SK-N-SH treated with all-trans-retinoic acid at 6 μM for 48 hours (cell line): Measurements from ENCODE around the gene TSPAN18.

Experiments used
- ATAC-seq: fragments of 200-7000 bp; cut with Tn5 transposase; 3 replicates; pipeline ENCODE4 v1.9.1; 2020; ENCODE audit warnings: mild to moderate bottlenecking, moderate library complexity
- ARNTL ChIP-seq: fragments of 450-650 bp; formaldehyde crosslinking; IDR thresholded peaks from 2 replicates; pipeline ENCODE4 v1.5.0; 2020; ENCODE audit warnings: low read depth, mild to moderate bottlenecking, moderate library complexity, borderline replicate concordance
- BACH2 ChIP-seq: fragments of 250-450 bp; sonication (Bioruptor Pico); IDR thresholded peaks from 2 replicates; pipeline ENCODE4 v1.9.0; 2021; ENCODE audit warnings: mild to moderate bottlenecking, borderline replicate concordance
- CREB5 ChIP-seq: fragments of 250-450 bp; sonication (Bioruptor Pico); IDR thresholded peaks from 2 replicates; pipeline ENCODE4 v1.5.1; 2020; ENCODE audit warnings: low read depth, mild to moderate bottlenecking, moderate library complexity
- CSDC2 ChIP-seq: fragments of 250-450 bp; sonication (Bioruptor Pico); IDR thresholded peaks from 2 replicates; pipeline ENCODE4 v1.5.0; 2020; ENCODE audit warnings: mild to moderate bottlenecking, moderate library complexity
- CSRNP3 ChIP-seq: fragments of 250-450 bp; sonication (Bioruptor Pico); IDR thresholded peaks from 2 replicates; pipeline ENCODE4 v1.5.1; 2021; ENCODE audit warnings: mild to moderate bottlenecking, moderate library complexity
- ESRRG ChIP-seq: fragments of 250-450 bp; sonication (Bioruptor Pico); IDR thresholded peaks from 2 replicates; pipeline ENCODE4 v1.6.1; 2021; ENCODE audit warnings: mild to moderate bottlenecking
- GLIS3 ChIP-seq: fragments of 250-450 bp; sonication (Bioruptor Pico); IDR thresholded peaks from 2 replicates; pipeline ENCODE4 v1.5.0; 2020; ENCODE audit warnings: mild to moderate bottlenecking, moderate library complexity
- ISL1 ChIP-seq: fragments of 250-450 bp; sonication (Bioruptor Pico); IDR thresholded peaks from 2 replicates; pipeline ENCODE4 v2.1.2; 2022; ENCODE audit warnings: mild to moderate bottlenecking, moderate library complexity
- OSR1 ChIP-seq: fragments of 250-450 bp; sonication (Bioruptor Pico); IDR thresholded peaks from 2 replicates; pipeline ENCODE4 v1.8.0; 2022; ENCODE audit warnings: moderate library complexity, mild to moderate bottlenecking, inconsistent platforms
- PATZ1 ChIP-seq: fragments of 250-450 bp; sonication (Bioruptor Pico); IDR thresholded peaks from 2 replicates; pipeline ENCODE4 v1.8.0; 2020; ENCODE audit warnings: mild to moderate bottlenecking, moderate library complexity, borderline replicate concordance
- POU6F1 ChIP-seq: fragments of 250-450 bp; sonication (Bioruptor Pico); IDR thresholded peaks from 2 replicates; pipeline ENCODE4 v1.8.0; 2021; ENCODE audit warnings: low read depth, mild to moderate bottlenecking, moderate library complexity, borderline replicate concordance
- PPARA ChIP-seq: fragments of 250-450 bp; sonication (Bioruptor Pico); IDR thresholded peaks from 2 replicates; pipeline ENCODE4 v1.5.0; 2020; ENCODE audit warnings: mild to moderate bottlenecking, borderline replicate concordance
- SNAI2 ChIP-seq: fragments of 250-450 bp; sonication (Bioruptor Pico); IDR thresholded peaks from 2 replicates; pipeline ENCODE4 v1.5.0; 2020; ENCODE audit warnings: mild to moderate bottlenecking, moderate library complexity
- TCF4 ChIP-seq: fragments of 250-450 bp; sonication (Bioruptor Pico); IDR thresholded peaks from 2 replicates; pipeline ENCODE4 v1.8.0; 2021; ENCODE audit warnings: mild to moderate bottlenecking, moderate library complexity, borderline replicate concordance
- TOX ChIP-seq: fragments of 250-450 bp; sonication (Bioruptor Pico); IDR thresholded peaks from 2 replicates; pipeline ENCODE4 v1.8.0; 2021; ENCODE audit warnings: mild to moderate bottlenecking, moderate library complexity, borderline replicate concordance
- ZFP3 ChIP-seq: fragments of 250-450 bp; sonication (Bioruptor Pico); IDR thresholded peaks from 2 replicates; pipeline ENCODE4 v1.5.0; 2020; ENCODE audit warnings: mild to moderate bottlenecking, moderate library complexity
- ZFP30 ChIP-seq: fragments of 450-650 bp; formaldehyde crosslinking; IDR thresholded peaks from 2 replicates; pipeline ENCODE4 v1.5.0; 2022; ENCODE audit warnings: mild to moderate bottlenecking, moderate library complexity
- ZNF565 ChIP-seq: fragments of 450-650 bp; formaldehyde crosslinking; conservative IDR thresholded peaks from 2 replicates; pipeline ENCODE4 v1.5.0; 2020; ENCODE audit warnings: low read depth, mild to moderate bottlenecking, moderate library complexity
- ZNF70 ChIP-seq: fragments of 450-650 bp; formaldehyde crosslinking; IDR thresholded peaks from 2 replicates; pipeline ENCODE4 v1.5.0; 2020; ENCODE audit warnings: mild to moderate bottlenecking, moderate library complexity
- ZNF8 ChIP-seq: fragments of 450-650 bp; formaldehyde crosslinking; IDR thresholded peaks from 2 replicates; pipeline ENCODE4 v1.5.0; 2020; ENCODE audit warnings: mild to moderate bottlenecking, moderate library complexity

Gene TSPAN18

GRCh38 chr11:44782478-44782877 is 55.7 kb downstream of the TSPAN18 start:
- no peak for TF ChIP-seq BACH2 (CRISPR knock-in tag)
- no peak for TF ChIP-seq ZFP30 (CRISPR knock-in tag)
- TF ChIP-seq POU6F1 (CRISPR knock-in tag), result no peak
- ATAC-seq, result no peak

- ATAC-seq, result no peak
- TF ChIP-seq GLIS3 (CRISPR knock-in tag) (no peak), CREB5 (no peak), PATZ1 (CRISPR knock-in tag) (no peak), ZNF70 (CRISPR knock-in tag) (no peak), TCF4 (CRISPR knock-in tag) (no peak), ZNF8 (CRISPR knock-in tag) (no peak), OSR1 (CRISPR knock-in tag) (no peak), CSRNP3 (no peak), CSDC2 (CRISPR knock-in tag) (no peak)
Observed at GRCh38 chr11:44784436-44784760, 57.6 kb downstream of the TSPAN18 start.

- TF ChIP-seq ESRRG, result no peak
- TF ChIP-seq TCF4 (CRISPR knock-in tag), result peak; percentile 51
- no peak for ATAC-seq
Observed at GRCh38 chr11:44784851-44785250, 58.1 kb downstream of the TSPAN18 start.

- peak; percentile 67 for ATAC-seq
- TF ChIP-seq TOX (CRISPR knock-in tag), result no peak
- no peak for TF ChIP-seq ZFP3 (CRISPR knock-in tag)
- TF ChIP-seq CSRNP3, result no peak
- no peak for TF ChIP-seq ZFP30 (CRISPR knock-in tag)
- TF ChIP-seq BACH2 (CRISPR knock-in tag), result no peak
- TF ChIP-seq ISL1 (CRISPR knock-in tag), result no peak
- no peak for TF ChIP-seq GLIS3 (CRISPR knock-in tag)
- no peak for TF ChIP-seq PPARA
- no peak for TF ChIP-seq TCF4 (CRISPR knock-in tag)
Observed at GRCh38 chr11:44785856-44786607, 59.3 kb downstream of the TSPAN18 start.

GRCh38 chr11:44787070-44787469 is 60.3 kb downstream of the TSPAN18 start:
- no peak for ATAC-seq
- TF ChIP-seq TOX (CRISPR knock-in tag), result no peak
- TF ChIP-seq POU6F1 (CRISPR knock-in tag), result no peak
- TF ChIP-seq BACH2 (CRISPR knock-in tag), result no peak
- no peak for TF ChIP-seq CSRNP3
- TF ChIP-seq SNAI2, result no peak
- no peak for TF ChIP-seq ISL1 (CRISPR knock-in tag)
- TF ChIP-seq GLIS3 (CRISPR knock-in tag), result no peak
- no peak for TF ChIP-seq TCF4 (CRISPR knock-in tag)
- TF ChIP-seq PATZ1 (CRISPR knock-in tag), result no peak
- no peak for TF ChIP-seq ARNTL (CRISPR knock-in tag)
- no peak for TF ChIP-seq ZNF565
- TF ChIP-seq ZFP30 (CRISPR knock-in tag), result no peak
